OCI-M2 (cell line): ENCODE results near the gene OVOL3.

Experiments
- DNase-seq: peaks from one replicate; lab custom pipeline; 2025; ENCODE audit not compliant: unreplicated experiment; lab: John Stamatoyannopoulos, UW

Gene OVOL3

GRCh38 chr19:36160821-36161596, 50.1 kb downstream of the OVOL3 start:
- no peak for DNase-seq
